Ovary (tissue), 9 donors: ENCODE data around the gene TLE5. TPM values are rescaled to one million over a fixed set of nuclear protein-coding genes. Genes with fewer than 3 reads are reported as not detected.

Experiments
- DNase-seq, 5 donors: peaks; one replicate each; pipeline ENCODE4 v3.0.0-alpha.2; 2019 to 2020
- H3K27ac ChIP-seq, 2 donors: fragments of 200-600 bp; one replicate each; pipeline versions ENCODE4 v1.5.1 to v1.8.0; 2019 to 2022
- H3K27me3 ChIP-seq: fragments of 200-600 bp; one replicate; pipeline ENCODE4 v1.8.0; 2022
- H3K36me3 ChIP-seq: fragments of 200-600 bp; sonication (generic); one replicate; pipeline ENCODE4 v1.5.1; 2019
- H3K4me1 ChIP-seq: one replicate; pipeline ENCODE4 v1.8.1; 2013; ENCODE audit warnings: mild to moderate bottlenecking, moderate library complexity; ENCODE audit not compliant: insufficient read depth
- H3K4me3 ChIP-seq: fragments of 200-600 bp; sonication (generic); one replicate; pipeline ENCODE4 v1.5.1; 2017
- H3K9me3 ChIP-seq, 2 donors: fragments of 200-600 bp in 1 of 2; sonication (generic) in 1 of 2; one replicate each; pipeline versions ENCODE4 v1.5.1 to v1.8.1; 2013 to 2019; ENCODE audit warnings: mild to moderate bottlenecking in 1 of 2, moderate library complexity in 1 of 2
- EP300 ChIP-seq: sonication (generic); formaldehyde crosslinking; IDR thresholded peaks from one replicate; pipeline ENCODE4 v1.6.1; 2017; ENCODE audit warnings: antibody characterized with exemption
- POLR2A ChIP-seq: fragments of 450-650 bp; IDR thresholded peaks from one replicate; pipeline ENCODE4 v1.6.1; 2017; ENCODE audit warnings: antibody characterized with exemption, mild to moderate bottlenecking, moderate library complexity
- WGBS, 3 donors: extraction: QIAGEN DNeasy Blood & Tissue Kit in 1 of 3; methylation state at CpG; one replicate each; pipeline versions ENCODE4 v1.1.5 to v1.1.7; 2013 to 2017; 5-methylcytosine and 5-hydroxymethylcytosine counted together
- intact Hi-C, 4 donors: fragments of 100-400 bp; cut with DNase I; formaldehyde crosslinking; loops; one replicate each; pipeline versions ENCODE4 v1.11.0 to v1.15.1; 2022 to 2023
- polyA plus RNA-seq, 2 donors: library from polyadenylated mRNA; stranded (reverse); fragments of 200-250 nt in 1 of 2; fragments of 350-450 nt in 1 of 2; fragmentation: Illumina TruSeq in 1 of 2; extraction: RNeasy Lipid Tissue Mini Kit (QIAGEN cat#74804) in 1 of 2; gene quantifications; one replicate each; pipeline ENCODE4 v1.2.3, GENCODE V29; 2013 to 2014
- total RNA-seq, 7 donors: library from RNA; depleted of rRNA in 2 of 7; stranded (reverse); fragments of >200 nt in 2 of 7; fragmentation: NEBNext Ultra II Directional in 3 of 7; extraction: Animal tissue kit (Norgen Biotek cat#: 25700) in 3 of 7; gene quantifications; one replicate each; pipeline versions ENCODE4 v1.1.0 to v1.2.4, GENCODE V29; 2016 to 2023
- TF ChIP-seq, protein P1 (sequence below), 3 donors: fragments of 450-650 bp in 2 of 3; fragments of 200-600 bp in 1 of 3; IDR thresholded peaks; one replicate each; pipeline versions ENCODE4 v1.5.1 to v1.8.0; 2016 to 2022; ENCODE audit warnings: antibody characterized with exemption in 3 of 3, mild to moderate bottlenecking in 1 of 3
- donor health status: DM: no; HTN: no; CAD: no; lungs with moderate emphysema.
- donor health status: DM: no; HTN: no; CAD: no.
- donor health status: Bipolar disorder and iron deficiency.
- donor health status: DM: yes; HTN: yes; CAD: no.
- donor health status: DM: no; HTN: no; CAD: no.
- donor health status: DM: yes; HTN: yes; CAD: no.

TLE5 gene
- total and polyA plus RNA-seq, 9 donors, result 241 to 670 (median 503) TPM

DNA sequence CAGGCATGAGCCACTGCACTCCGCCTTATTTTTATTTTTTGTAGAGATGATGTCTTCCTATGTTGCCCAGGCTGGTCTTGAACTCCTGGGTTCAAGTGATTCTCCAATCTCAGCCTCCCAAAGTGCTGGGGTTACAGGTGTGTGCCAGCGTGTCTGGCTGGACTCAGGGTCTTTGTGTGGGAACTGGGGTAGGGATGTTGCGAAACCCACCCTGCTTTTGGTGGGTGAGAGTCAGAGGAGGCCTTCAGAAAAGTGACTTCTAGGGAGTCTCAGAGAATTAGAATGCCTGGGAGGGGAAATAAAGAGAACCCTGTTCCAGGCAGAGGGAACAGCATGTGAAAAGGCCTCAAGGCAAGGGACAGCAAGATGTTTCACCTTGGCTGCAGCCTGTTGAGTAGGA lies 13.2 kb downstream of the TLE5 start:
- peaks cover 2% of the 10 kb centered on the region for H3K4me1 ChIP-seq
- H3K27me3 ChIP-seq, result no peaks in the 10 kb centered on the region
- H3K36me3 ChIP-seq, result no peaks in the 10 kb centered on the region
- peak overlapping the region in 1 of 2 donors; percentile 27 for H3K27ac ChIP-seq
- 94 to 99% (median 98%) methylated on average over 3 of the region's 3 CpGs for WGBS, 3 donors
- TF ChIP-seq EP300, result no peak
- H3K4me3 ChIP-seq, result no peak overlapping the region
- intact Hi-C loops, result no loop called here
- DNase-seq, result no peak
- no peaks in the 10 kb centered on the region for H3K9me3 ChIP-seq

DNA sequence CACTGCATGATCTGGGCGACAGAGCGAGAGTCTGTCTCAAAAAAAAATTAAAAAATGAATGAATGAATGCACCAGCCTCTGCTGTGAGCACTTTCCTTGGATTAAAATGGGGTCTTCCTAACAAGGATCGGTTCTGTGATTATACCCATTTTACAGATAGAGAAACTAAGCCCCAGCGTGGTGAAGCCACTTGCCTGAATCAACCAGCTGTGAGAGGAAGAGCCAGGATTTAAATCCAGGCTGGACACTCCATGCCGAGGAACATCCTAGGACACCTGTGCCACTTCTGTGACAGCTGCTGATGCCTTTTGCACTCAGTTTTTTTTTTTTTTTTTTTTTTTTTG lies 14.1 kb downstream of the TLE5 start:
- H3K4me1 ChIP-seq, result no peaks in the 10 kb centered on the region
- no peaks in the 10 kb centered on the region for H3K36me3 ChIP-seq
- intact Hi-C loops, result no loop called here
- no peak for DNase-seq
- no peaks in the 10 kb centered on the region for H3K9me3 ChIP-seq
- peak overlapping the region; percentile 35 for H3K4me3 ChIP-seq
- H3K27me3 ChIP-seq, result no peaks in the 10 kb centered on the region
- 81 to 84% (median 83%) methylated on average over 5 of the region's 5 CpGs for WGBS, 3 donors
- TF ChIP-seq POLR2A (no peak), EP300 (no peak)
- TF ChIP-seq, protein P1, sequence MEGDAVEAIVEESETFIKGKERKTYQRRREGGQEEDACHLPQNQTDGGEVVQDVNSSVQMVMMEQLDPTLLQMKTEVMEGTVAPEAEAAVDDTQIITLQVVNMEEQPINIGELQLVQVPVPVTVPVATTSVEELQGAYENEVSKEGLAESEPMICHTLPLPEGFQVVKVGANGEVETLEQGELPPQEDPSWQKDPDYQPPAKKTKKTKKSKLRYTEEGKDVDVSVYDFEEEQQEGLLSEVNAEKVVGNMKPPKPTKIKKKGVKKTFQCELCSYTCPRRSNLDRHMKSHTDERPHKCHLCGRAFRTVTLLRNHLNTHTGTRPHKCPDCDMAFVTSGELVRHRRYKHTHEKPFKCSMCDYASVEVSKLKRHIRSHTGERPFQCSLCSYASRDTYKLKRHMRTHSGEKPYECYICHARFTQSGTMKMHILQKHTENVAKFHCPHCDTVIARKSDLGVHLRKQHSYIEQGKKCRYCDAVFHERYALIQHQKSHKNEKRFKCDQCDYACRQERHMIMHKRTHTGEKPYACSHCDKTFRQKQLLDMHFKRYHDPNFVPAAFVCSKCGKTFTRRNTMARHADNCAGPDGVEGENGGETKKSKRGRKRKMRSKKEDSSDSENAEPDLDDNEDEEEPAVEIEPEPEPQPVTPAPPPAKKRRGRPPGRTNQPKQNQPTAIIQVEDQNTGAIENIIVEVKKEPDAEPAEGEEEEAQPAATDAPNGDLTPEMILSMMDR (IDR thresholded peaks at IDR 0.05), result no peak
- H3K27ac ChIP-seq, result peak overlapping the region in 1 of 2 donors; percentile 92

DNA sequence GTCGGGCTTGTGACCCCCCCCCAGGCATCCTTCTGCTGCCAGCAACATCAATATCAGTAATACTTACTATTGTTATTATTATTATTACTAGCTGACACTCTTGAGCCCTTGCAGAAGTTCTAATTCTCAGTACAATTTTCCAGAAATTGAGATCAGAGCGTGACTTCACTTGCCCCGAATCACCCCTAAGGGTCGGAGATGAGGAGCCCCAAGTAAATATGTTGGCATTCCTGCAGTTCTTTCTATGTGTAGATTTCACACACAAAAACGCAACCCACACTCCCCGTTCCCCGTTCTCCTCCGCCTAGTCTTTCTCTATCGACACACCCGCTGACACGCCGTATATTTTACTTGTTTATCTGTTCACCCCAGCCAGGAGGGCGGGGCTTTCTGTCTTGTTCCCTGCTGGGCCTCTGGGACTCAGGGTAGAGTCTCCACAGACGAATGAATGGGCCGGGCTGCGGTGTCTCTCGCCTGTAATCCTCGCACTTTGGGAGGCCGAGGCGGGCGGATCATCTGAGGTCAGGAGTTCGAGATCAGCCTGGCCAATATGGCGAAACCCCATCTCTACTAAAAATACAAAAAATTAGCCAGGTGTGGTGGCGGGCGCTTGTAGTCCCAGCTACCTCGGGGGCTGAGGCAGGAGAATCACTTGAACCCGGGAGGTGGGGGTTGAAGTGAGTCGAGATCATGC lies 14.7 kb downstream of the TLE5 start:
- TF ChIP-seq, protein P1 (IDR thresholded peaks at IDR 0.05), result no peak
- TF ChIP-seq POLR2A (peak; percentile 31), EP300 (no peak)
- 9 to 11% (median 10%) methylated on average over 28 of the region's 28 CpGs for WGBS, 3 donors
- intact Hi-C loops, result no loop called here
- peak; percentile 84 to 93 (median 91) for DNase-seq
- peak overlapping the region; percentile 35 for H3K4me3 ChIP-seq
- no peaks in the 10 kb centered on the region for H3K27me3 ChIP-seq
- no peaks in the 10 kb centered on the region for H3K9me3 ChIP-seq
- peak overlapping the region; percentile 91 to 92 for H3K27ac ChIP-seq
- H3K4me1 ChIP-seq, result no peaks in the 10 kb centered on the region
- no peaks in the 10 kb centered on the region for H3K36me3 ChIP-seq

DNA sequence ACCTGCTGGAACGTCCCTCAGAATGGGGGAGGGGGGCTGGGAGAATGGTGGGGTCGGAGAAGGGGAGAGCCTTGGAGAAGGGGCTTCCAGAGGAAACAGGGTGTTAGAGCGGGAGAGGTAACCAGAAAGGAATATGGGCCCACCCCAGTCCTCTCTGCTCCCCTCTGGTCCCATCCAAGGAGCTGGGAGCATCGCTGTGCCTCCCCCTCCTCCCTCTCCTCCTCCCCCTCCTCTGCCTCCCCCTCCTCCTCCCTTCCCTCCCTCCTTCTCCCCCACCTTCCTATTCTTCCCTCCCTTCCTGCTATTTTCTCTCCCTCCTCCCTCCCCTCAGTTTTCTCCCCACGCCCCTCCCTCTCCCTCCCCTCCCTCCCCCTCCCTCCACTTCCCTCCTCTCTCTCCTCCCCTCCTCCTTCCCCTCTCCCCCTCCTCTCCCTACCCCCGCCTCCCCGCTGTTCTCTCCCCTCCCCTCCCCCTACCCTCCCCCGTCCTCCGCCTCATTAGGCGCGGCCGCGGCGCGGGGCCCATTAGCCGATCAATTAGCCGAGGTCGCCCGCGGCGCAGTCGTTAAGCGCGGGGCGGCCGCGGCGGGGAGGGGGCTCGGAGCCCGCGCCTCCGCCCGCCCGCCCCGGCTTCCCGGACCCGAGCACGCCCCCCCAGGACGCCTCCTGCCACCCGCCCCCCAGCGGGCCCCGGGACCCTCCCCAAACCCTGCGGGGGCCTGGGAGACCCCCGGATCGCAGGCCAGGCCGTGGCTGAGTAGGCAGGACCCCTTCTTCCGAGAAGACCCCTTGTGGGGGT lies 15.4 kb downstream of the TLE5 start:
- 3 to 11% (median 8%) methylated on average over 9 to 46 of the region's 47 CpGs for WGBS, 3 donors
- H3K4me1 ChIP-seq, result peaks cover under 1% of the 10 kb centered on the region
- TF ChIP-seq POLR2A, result no peak
- TF ChIP-seq, protein P1 (IDR thresholded peaks at IDR 0.05), result no peak
- no peak for TF ChIP-seq EP300
- DNase-seq, result peak; percentile 79 to 88 (median 87)
- H3K27me3 ChIP-seq, result no peaks in the 10 kb centered on the region
- H3K4me3 ChIP-seq, result peak overlapping the region; percentile 35
- no peaks in the 10 kb centered on the region for H3K9me3 ChIP-seq
- H3K27ac ChIP-seq, result peak overlapping the region; percentile 91 to 92
- intact Hi-C loops, result no loop called here
- H3K36me3 ChIP-seq, result no peaks in the 10 kb centered on the region
